GM23338 (cell line): ENCODE data around the gene NME2.

Experiments used
- CREB1 ChIP-seq: fragments of 250-450 bp; sonication (Bioruptor Pico); IDR thresholded peaks from 2 replicates; pipeline ENCODE4 v1.5.0; 2020; ENCODE audit warnings: low read depth, mild to moderate bottlenecking, moderate library complexity
- EZH2 ChIP-seq: fragments of 200-600 bp; sonication (generic); IDR thresholded peaks from one replicate; pipeline ENCODE4 v1.8.0; 2017; ENCODE audit warnings: antibody characterized with exemption, mild to moderate bottlenecking, low read depth; ENCODE audit not compliant: unreplicated experiment
- EZH2phosphoT487 ChIP-seq: fragments of 200-600 bp; sonication (generic); IDR thresholded peaks from one replicate; pipeline ENCODE4 v1.8.1; 2018; ENCODE audit warnings: antibody characterized with exemption; ENCODE audit not compliant: unreplicated experiment
- JUNB ChIP-seq: IDR thresholded peaks from one replicate; pipeline ENCODE4 v1.6.1; 2016; ENCODE audit warnings: antibody characterized with exemption; ENCODE audit not compliant: unreplicated experiment
- NANOG ChIP-seq: IDR thresholded peaks from 2 replicates; pipeline ENCODE4 v1.6.1; 2016; ENCODE audit warnings: antibody characterized with exemption, borderline replicate concordance
- POLR2AphosphoS5 ChIP-seq: IDR thresholded peaks from 2 replicates; pipeline ENCODE4 v1.6.1; 2016; ENCODE audit warnings: antibody characterized with exemption, low read depth
- TF ChIP-seq, protein P1 (sequence below): IDR thresholded peaks from one replicate; pipeline ENCODE4 v1.6.1; 2018; ENCODE audit warnings: antibody characterized with exemption; ENCODE audit not compliant: unreplicated experiment
- TF ChIP-seq, protein P2 (sequence below), 2 experiments: fragments of 200-600 bp in 1 of 2; sonication (generic) in 1 of 2; conservative IDR thresholded peaks; 2 replicates each; pipeline versions ENCODE4 v1.5.1 to v1.6.1; 2016 to 2017; ENCODE audit warnings: antibody characterized with exemption in 2 of 2, low read depth in 2 of 2, mild to moderate bottlenecking in 2 of 2, moderate library complexity in 1 of 2

DNA sequence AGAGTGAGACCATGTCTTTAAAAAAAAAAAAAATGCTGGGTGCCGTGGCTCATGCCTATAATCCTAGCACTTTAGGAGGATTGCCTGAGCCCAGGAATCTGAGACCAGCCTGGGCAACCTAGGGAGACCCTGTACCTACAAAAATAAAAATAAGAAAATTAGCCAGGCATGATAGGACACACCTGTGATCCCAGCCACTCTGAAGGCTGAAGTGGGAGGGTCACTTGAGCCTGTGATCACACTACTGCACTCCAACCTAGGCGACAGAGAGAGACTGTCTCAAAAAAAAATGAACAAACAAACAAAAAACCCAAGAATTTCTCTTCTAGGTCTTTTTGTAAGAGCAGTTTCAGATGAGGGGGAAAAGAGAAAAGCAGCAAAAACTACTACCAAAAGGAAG lies 34.6 kb downstream of the NME2 start:
- TF ChIP-seq, protein P1, sequence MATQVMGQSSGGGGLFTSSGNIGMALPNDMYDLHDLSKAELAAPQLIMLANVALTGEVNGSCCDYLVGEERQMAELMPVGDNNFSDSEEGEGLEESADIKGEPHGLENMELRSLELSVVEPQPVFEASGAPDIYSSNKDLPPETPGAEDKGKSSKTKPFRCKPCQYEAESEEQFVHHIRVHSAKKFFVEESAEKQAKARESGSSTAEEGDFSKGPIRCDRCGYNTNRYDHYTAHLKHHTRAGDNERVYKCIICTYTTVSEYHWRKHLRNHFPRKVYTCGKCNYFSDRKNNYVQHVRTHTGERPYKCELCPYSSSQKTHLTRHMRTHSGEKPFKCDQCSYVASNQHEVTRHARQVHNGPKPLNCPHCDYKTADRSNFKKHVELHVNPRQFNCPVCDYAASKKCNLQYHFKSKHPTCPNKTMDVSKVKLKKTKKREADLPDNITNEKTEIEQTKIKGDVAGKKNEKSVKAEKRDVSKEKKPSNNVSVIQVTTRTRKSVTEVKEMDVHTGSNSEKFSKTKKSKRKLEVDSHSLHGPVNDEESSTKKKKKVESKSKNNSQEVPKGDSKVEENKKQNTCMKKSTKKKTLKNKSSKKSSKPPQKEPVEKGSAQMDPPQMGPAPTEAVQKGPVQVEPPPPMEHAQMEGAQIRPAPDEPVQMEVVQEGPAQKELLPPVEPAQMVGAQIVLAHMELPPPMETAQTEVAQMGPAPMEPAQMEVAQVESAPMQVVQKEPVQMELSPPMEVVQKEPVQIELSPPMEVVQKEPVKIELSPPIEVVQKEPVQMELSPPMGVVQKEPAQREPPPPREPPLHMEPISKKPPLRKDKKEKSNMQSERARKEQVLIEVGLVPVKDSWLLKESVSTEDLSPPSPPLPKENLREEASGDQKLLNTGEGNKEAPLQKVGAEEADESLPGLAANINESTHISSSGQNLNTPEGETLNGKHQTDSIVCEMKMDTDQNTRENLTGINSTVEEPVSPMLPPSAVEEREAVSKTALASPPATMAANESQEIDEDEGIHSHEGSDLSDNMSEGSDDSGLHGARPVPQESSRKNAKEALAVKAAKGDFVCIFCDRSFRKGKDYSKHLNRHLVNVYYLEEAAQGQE = no peak
- TF ChIP-seq CREB1 (no peak), EZH2 (no peak), POLR2AphosphoS5 (no peak), NANOG (no peak), EZH2phosphoT487 (no peak), JUNB (no peak)
- TF ChIP-seq, protein P2, sequence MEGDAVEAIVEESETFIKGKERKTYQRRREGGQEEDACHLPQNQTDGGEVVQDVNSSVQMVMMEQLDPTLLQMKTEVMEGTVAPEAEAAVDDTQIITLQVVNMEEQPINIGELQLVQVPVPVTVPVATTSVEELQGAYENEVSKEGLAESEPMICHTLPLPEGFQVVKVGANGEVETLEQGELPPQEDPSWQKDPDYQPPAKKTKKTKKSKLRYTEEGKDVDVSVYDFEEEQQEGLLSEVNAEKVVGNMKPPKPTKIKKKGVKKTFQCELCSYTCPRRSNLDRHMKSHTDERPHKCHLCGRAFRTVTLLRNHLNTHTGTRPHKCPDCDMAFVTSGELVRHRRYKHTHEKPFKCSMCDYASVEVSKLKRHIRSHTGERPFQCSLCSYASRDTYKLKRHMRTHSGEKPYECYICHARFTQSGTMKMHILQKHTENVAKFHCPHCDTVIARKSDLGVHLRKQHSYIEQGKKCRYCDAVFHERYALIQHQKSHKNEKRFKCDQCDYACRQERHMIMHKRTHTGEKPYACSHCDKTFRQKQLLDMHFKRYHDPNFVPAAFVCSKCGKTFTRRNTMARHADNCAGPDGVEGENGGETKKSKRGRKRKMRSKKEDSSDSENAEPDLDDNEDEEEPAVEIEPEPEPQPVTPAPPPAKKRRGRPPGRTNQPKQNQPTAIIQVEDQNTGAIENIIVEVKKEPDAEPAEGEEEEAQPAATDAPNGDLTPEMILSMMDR (conservative IDR thresholded peaks at IDR 0.05; ENCODE audit: low read depth in 2 of 2) = no peak
